IPS-15b (cell line): ENCODE results near the gene PGM2L1.

Experiments
- H3K27me3 ChIP-seq: one replicate; pipeline ENCODE4 v1.6.1; 2013; ENCODE audit warnings: low read length; ENCODE audit not compliant: control insufficient read depth, insufficient read depth
- H3K36me3 ChIP-seq: one replicate; pipeline ENCODE4 v1.6.1; 2013; ENCODE audit warnings: low read length; ENCODE audit not compliant: control insufficient read depth, insufficient read depth
- H3K4me1 ChIP-seq: one replicate; pipeline ENCODE4 v1.6.1; 2013; ENCODE audit warnings: mild to moderate bottlenecking, low read length; ENCODE audit not compliant: control insufficient read depth, insufficient read depth
- H3K4me3 ChIP-seq: one replicate; pipeline ENCODE4 v1.5.1; 2013; ENCODE audit warnings: low read depth, low read length
- H3K9ac ChIP-seq: one replicate; pipeline ENCODE4 v1.6.1; 2013; ENCODE audit warnings: low read depth, mild to moderate bottlenecking, low read length
- H3K9me3 ChIP-seq: one replicate; pipeline ENCODE4 v1.6.1; 2013; ENCODE audit warnings: mild to moderate bottlenecking, low read length; ENCODE audit not compliant: control insufficient read depth, insufficient read depth

Gene PGM2L1

GRCh38 chr11:74330075-74330858 lies 68.0 kb downstream of the PGM2L1 start:
- H3K36me3 ChIP-seq, result no peaks in the 10 kb centered on the region
- H3K9ac ChIP-seq, result no peak overlapping the region
- no peaks in the 10 kb centered on the region for H3K9me3 ChIP-seq
- no peaks in the 10 kb centered on the region for H3K27me3 ChIP-seq
- H3K4me3 ChIP-seq, result no peak overlapping the region
- H3K4me1 ChIP-seq, result no peaks in the 10 kb centered on the region

GRCh38 chr11:74327076-74327475 lies 71.2 kb downstream of the PGM2L1 start:
- H3K36me3 ChIP-seq, result no peaks in the 10 kb centered on the region
- no peaks in the 10 kb centered on the region for H3K27me3 ChIP-seq
- H3K4me1 ChIP-seq, result no peaks in the 10 kb centered on the region
- H3K9me3 ChIP-seq, result no peaks in the 10 kb centered on the region
- no peak overlapping the region for H3K9ac ChIP-seq
- H3K4me3 ChIP-seq, result no peak overlapping the region

GRCh38 chr11:74326665-74327064 lies 71.6 kb downstream of the PGM2L1 start:
- Histone ChIP-seq H3K4me1 (no peaks in the 10 kb centered on the region), H3K9me3 (no peaks in the 10 kb centered on the region), H3K9ac (no peak overlapping the region), H3K36me3 (no peaks in the 10 kb centered on the region), H3K4me3 (no peak overlapping the region), H3K27me3 (no peaks in the 10 kb centered on the region)

- H3K4me1 ChIP-seq, result no peaks in the 10 kb centered on the region
- no peak overlapping the region for H3K4me3 ChIP-seq
- H3K36me3 ChIP-seq, result no peaks in the 10 kb centered on the region
- no peaks in the 10 kb centered on the region for H3K9me3 ChIP-seq
- H3K27me3 ChIP-seq, result no peaks in the 10 kb centered on the region
- H3K9ac ChIP-seq, result no peak overlapping the region
Observed at GRCh38 chr11:74325649-74326645, 72.3 kb downstream of the PGM2L1 start.

GRCh38 chr11:74322667-74323066 lies 75.6 kb downstream of the PGM2L1 start:
- no peaks in the 10 kb centered on the region for H3K4me1 ChIP-seq

GRCh38 chr11:74321487-74322188 lies 76.6 kb downstream of the PGM2L1 start:
- Histone ChIP-seq H3K4me1 (no peaks in the 10 kb centered on the region), H3K36me3 (no peaks in the 10 kb centered on the region), H3K4me3 (no peak overlapping the region), H3K27me3 (no peaks in the 10 kb centered on the region), H3K9me3 (no peaks in the 10 kb centered on the region), H3K9ac (no peak overlapping the region)

More at GRCh38 chr11:74322667-74323066, 75.6 kb downstream of the PGM2L1 start:
- no peaks in the 10 kb centered on the region for H3K27me3 ChIP-seq
- H3K4me3 ChIP-seq, result no peak overlapping the region
- no peaks in the 10 kb centered on the region for H3K9me3 ChIP-seq
- H3K36me3 ChIP-seq, result no peaks in the 10 kb centered on the region
- no peak overlapping the region for H3K9ac ChIP-seq

- Histone ChIP-seq H3K4me3 (no peak overlapping the region), H3K4me1 (no peaks in the 10 kb centered on the region), H3K9ac (no peak overlapping the region), H3K27me3 (no peaks in the 10 kb centered on the region), H3K9me3 (no peaks in the 10 kb centered on the region), H3K36me3 (no peaks in the 10 kb centered on the region)
Observed at GRCh38 chr11:74320538-74320937, 77.7 kb downstream of the PGM2L1 start.

GRCh38 chr11:74319139-74319816 lies 79.0 kb downstream of the PGM2L1 start:
- Histone ChIP-seq H3K27me3 (peaks cover 2% of the 10 kb centered on the region), H3K9me3 (no peaks in the 10 kb centered on the region), H3K9ac (no peak overlapping the region), H3K4me1 (no peaks in the 10 kb centered on the region), H3K36me3 (no peaks in the 10 kb centered on the region), H3K4me3 (no peak overlapping the region)

- Histone ChIP-seq H3K36me3 (no peaks in the 10 kb centered on the region), H3K27me3 (peaks cover 10% of the 10 kb centered on the region), H3K9me3 (no peaks in the 10 kb centered on the region), H3K4me3 (no peak overlapping the region), H3K9ac (no peak overlapping the region), H3K4me1 (no peaks in the 10 kb centered on the region)
Observed at GRCh38 chr11:74318241-74318932, 79.8 kb downstream of the PGM2L1 start.

GRCh38 chr11:74316772-74317505 lies 81.3 kb downstream of the PGM2L1 start:
- no peaks in the 10 kb centered on the region for H3K9me3 ChIP-seq
- no peaks in the 10 kb centered on the region for H3K4me1 ChIP-seq
- no peak overlapping the region for H3K4me3 ChIP-seq
- peaks cover 25% of the 10 kb centered on the region for H3K27me3 ChIP-seq
- H3K36me3 ChIP-seq, result no peaks in the 10 kb centered on the region
- no peak overlapping the region for H3K9ac ChIP-seq
